DMS 273 treated with DMSO at 0.1 percent for 48 hours (cell line): ENCODE results near the gene ROCK1.
A peak's percentile ranks its signal among the peaks of the same experiment; 100 is the strongest.
"Not testable (repeated sequence)": the region's sequence is repeated elsewhere in the genome, so short reads cannot be mapped to it uniquely, and the experiment has no call there.

Experiments
- DNase-seq: peaks from one replicate; lab custom pipeline; 2025; lab: John Stamatoyannopoulos, UW

Gene ROCK1

DNA sequence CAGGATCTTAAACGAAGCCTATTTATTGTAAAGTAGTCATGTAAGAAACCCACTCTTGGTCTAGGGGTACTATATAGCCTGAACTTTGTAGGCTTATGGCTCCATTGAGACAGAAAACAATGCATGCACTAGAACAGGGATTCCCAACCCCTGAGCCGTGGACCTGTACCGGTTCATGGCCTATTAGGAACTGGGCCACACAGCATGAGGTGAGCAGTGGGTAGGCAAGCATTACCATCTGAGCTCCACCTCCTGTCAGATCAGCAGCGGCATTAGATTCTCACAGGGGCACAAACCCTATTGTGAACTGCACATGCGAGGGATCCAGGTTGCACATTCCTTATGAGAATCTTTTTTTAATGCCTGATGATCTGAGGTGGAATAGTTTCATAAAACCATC is 59.2 kb downstream of the ROCK1 start:
- no peak for DNase-seq

DNA sequence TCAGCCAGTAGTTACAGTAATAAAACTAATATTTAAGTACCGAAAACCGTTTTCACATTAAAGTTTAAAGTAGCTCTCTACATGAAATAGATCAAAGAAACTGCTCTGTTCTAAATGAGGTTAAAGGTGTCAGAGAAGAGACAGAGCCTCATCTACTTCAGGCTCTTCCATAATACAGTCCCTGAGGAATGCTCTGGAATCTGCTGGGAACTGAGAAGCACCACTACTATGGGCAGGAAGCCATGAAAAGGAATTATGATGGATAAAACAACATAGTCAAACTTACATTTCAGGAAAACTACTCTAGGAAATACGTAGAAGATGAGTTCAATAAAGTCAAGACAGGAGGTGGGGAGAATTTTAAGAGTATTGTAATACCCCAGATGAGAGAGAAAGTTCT is 60.0 kb downstream of the ROCK1 start:
- no peak for DNase-seq

DNA sequence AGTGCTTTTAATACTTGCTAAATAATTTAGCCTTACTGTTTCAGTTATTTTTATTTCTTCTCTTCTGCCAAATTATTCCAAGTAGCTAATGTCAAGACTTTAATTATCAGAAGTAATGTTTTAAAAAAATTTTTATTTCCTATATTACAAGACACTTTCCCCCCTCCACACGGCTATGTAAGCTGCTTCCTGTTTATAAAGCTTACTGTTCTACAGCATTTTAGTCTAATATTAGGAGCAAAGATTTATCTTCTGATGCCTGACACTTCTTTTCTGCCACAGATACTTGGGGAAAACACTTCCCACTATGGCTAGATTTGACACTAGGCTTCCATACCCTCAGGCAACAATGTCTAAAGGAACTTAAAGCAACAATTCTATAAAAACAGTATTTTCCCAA is 62.3 kb downstream of the ROCK1 start:
- no peak for DNase-seq

DNA sequence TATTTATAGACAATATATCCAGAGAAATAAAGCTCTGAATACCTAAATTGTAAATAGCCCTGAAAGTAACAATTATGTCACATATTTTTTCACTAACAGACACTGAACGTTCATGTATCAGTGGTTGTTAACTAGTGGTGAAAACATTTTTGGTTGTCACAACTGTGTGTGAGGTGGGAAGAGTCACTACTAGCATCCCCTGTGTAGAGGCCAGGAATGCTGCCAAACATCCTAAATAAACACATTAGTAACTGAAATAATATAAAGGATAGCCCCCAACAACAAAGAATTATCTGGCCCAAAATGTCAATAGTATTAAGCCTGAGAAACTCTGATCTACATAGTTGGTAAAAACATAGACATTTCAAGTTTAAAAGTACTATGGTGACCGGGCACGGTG is 64.5 kb downstream of the ROCK1 start:
- no peak for DNase-seq

DNA sequence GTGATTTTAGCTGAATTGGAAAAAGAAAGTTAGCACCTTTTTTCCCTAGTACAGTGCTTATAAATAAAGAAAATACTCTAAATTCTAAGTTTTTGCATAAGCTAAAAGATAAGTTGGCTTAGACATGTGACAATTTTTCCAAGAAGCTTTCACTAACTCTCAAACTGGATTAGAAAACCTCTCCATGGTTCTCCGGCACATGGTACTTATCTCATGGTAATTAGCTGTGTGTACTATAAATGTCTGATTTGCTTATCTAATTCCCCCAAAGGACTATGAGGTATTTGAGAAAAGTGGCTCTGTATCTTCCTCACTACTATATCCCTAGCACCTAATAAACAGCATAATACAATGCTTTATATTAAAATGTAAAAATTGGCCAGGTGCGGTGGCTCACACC is 71.1 kb downstream of the ROCK1 start:
- DNase-seq = no peak

DNA sequence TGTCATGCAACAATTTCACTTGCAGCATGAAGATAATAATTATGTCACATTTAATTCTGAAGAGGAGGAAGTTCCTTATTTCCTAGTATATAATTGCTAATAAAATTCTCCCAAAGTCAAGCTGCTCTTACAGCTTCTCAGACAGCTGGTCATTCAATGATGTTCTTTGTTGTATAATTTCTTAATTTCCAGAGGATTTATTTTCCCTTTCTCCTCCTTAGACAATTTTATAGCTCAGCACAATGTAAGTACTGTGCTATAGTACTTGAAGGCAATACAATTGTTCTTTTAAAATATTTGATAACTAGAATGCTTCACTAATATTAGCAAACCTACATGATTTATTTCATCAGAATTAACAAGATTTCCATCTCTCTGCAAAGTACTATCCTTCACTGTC is 73.4 kb downstream of the ROCK1 start:
- DNase-seq = no peak

DNA sequence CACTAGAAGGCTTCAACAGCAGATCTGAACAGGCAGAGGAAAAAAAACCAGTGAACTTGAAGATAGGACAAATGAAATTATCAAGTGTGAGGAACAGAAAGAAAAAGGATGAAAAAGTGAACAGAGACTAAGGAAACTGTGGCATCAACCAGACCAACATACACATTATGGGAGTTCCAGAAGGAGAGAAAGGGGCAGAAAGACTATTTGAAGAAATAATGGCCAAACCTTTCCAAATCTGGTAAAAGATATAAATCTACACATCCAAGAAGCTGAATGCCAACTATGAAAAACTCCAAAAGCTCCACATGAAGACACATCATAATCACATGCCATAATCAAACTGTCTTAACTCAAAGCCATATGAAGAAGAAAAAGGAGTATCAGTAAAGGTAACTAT is 79.8 kb downstream of the ROCK1 start:
- no peak for DNase-seq

DNA sequence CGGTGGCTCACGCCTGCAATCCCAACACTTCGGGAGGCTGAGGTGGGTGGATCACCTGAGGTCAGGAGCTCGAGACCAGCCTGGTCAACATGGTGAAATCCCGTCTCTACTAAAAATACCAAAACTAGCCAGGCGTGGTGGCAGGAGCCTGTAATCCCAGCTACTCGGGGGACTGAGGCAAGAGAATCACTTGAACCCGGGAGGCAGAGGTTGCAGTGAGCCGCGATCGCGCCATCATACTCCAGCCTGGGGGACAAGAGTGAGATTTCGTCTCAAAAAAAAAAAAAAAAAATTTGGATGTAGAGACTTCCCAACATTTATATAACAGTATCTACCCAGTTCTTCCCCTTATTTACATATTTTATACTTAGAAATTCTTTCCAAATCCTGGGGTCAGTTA is 93.4 kb downstream of the ROCK1 start:
- DNase-seq = not testable (repeated sequence)

DNA sequence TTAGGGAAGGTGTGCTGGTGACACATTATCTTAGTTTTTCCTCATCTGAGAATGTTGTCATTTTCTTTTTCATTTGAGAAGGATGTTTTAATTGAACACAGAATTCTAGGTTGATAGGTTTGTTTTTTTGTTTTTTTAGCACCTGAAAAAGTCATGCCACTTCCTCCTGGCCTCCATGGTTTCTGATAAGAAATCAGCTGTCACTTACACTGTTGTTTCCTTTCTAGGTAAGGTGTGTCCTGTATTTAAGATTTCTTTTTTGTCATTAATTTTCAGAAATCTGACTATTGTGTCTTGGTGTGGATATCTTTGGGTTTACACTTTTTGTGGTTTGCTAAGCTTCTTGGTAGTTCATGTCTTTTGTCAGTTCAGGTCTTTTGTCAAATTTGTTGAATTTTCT is 99.3 kb downstream of the ROCK1 start:
- DNase-seq = no peak

DNA sequence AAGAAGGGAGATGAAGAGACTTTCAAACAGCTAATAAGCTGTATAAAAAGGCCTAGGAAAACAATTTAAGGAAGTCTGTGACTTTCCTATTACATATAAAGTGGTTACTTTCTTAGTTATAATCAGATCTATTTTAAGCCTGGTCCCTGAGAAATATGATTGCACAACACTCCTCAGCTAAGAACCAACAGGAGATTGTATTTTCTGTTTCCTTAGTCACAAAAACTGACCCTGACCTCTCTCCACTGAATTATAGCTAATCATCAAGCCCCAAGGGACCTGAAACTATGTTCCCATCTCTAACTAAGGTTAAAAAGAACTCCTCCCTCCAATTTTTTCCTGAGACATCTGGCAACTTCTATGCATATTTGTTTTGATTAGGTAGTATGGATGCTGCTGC is 106.9 kb downstream of the ROCK1 start:
- no peak for DNase-seq

DNA sequence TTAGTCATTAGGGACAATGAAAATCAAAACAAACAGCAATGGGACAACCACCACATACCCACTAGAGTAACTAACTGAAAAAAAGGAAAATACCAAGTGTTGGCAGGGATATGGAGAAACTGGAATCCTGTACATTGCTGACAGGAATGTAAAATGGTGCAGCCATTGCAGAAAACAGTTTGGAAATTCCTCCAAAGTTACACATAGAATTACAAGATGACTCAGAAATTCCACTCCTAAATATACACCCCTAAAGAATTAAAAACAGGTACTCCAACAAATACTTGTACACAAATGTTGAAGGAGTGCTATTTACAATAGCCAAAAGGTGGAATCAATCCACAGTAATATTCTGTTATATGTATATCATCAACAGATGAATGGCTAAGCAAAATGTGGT is 110.9 kb downstream of the ROCK1 start:
- no peak for DNase-seq

DNA sequence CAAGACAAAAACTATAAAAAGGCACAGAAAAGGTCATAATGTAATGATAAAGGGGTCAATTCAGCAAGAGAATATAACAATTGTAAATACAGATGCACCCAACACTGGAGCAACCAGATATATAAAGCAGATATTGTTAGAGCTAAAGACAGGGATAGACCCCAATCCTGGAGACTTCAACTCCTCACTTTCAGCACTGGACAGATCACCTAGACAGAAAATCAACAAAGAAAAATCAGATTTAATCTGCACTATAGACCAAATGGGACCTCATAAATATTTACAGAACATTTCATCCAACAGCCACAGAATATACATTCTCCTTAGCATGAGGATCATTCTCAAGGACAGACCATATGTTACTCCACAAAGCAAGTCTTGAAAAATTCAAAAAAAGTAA is 114.2 kb downstream of the ROCK1 start:
- DNase-seq = no peak

DNA sequence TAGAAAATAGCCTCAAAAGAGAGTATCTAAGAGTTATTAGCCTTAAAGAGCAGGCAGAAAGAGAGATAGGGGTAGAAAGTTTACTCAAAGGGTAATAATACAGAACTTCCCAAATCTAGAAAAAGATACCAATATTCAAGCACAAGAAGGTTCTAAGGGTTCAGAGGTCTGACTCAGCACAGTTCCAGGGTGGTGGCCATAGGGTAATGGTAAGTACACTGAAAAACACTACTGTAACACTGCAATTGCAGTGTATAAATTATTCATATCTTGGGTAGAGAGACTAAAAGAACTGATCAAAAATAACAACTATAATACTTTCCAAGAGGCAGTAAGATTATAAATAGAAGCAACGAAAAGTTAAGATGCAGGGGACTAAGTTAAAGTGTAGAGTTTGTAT is 115.2 kb downstream of the ROCK1 start:
- no peak for DNase-seq

DNA sequence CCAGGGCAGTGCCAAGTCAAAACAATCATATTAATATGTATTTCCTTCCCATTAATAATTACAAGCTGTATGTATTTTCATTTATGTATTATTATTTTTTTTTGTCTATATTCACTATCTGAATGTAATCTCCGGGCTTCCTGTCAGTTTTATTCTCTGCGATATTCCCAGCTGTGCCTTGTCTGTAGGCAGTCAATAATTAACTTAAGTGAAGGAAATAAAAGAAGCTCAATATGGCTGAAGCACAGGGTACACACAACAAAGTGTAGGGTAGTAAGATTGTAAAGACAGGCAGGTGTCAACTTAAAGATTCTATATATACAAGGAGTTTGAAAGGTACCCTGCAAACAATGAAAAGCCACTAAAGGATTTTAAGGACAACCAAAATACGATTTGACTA is 122.9 kb downstream of the ROCK1 start:
- no peak for DNase-seq

DNA sequence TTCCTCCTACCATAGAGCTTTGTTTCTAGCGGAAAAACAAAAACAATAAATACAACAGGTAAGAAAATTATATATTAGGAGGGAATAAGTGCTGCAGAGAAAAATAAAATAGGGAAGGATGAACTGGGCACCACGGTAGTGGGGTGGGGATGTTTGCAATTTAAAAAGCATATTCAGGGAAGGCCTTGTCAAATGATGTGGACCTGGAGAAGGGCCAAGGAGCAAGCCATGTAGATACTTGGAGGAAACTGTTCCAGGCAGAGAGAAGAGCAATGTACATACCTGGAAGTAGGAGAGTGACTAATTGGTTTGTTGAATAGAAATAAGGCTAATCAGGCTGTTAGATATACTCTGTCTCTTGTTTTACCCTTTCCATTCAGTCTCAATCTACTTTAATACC is 136.5 kb downstream of the ROCK1 start:
- DNase-seq = no peak

DNA sequence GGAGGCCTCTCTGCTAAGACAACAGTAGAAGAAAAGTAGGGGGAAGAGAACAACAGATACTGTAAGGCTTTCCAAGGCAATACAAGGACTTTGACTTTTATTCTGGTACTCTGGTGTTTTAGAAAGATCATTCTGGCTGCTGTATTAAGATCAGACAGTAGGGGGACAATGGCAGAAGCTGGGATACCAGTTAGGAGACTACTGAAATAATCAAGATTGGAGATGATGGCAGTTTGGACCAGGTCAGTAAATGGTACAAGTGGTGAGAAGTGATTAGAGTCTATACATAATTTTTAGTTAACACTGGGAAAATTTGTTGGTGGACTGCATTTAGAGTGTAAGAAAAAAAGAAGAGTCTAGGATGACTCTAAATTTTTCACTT is 139.7 kb downstream of the ROCK1 start:
- peak; percentile 1 for DNase-seq

DNA sequence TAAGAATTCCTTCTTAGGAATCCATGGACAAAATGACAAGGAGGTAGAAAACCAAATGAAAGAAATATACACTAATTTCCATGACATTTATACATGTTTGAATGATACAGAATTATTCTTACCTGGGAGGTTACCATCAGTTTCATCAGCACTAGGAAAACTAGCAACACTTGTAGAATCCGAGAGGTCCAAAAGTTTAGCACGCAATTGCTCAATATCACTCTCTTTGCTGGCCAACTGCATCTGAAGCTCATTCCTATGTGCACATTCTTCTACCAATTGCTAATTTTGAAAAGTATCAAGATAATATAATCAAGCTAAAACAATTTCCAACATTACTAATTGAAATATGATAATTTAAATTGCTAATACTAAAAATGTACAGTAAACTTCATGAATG is 144.8 kb downstream of the ROCK1 start:
- no peak for DNase-seq

DNA sequence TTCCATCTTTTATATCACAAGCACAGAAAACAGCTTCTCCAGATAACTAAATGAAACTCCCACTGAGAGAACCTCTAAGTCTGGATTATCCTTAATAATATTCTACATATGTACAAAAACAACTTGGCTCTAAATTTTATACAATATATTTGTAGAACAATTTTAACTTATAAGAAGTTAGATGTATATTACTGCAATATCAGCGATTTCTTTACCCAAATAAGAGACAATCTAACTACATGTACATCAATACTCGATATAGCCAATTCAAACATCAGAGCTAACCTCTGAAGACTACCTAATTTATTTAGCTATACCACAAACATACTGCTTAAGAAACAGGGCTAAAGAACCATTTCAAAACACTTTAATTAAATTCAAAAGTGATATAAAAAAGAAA is 148.6 kb downstream of the ROCK1 start:
- no peak for DNase-seq

DNA sequence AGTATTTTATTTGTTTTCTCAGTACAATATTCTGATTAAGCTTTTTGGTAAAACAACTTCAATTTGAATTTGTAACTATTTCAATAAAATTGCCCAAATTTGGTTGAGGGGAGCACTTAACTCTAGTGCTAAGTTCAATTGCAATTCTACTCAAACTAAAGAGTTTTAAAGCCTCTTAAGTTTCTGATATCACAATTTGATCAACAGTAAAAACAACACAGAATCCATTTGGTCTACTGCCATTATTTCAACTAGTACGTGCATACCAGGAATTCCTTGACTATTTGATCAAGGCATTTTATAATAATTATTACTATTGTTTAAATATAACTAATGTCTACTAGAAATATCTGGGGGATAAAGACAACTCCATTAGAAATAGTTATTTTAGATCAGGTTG is 150.9 kb downstream of the ROCK1 start:
- DNase-seq = no peak

DNA sequence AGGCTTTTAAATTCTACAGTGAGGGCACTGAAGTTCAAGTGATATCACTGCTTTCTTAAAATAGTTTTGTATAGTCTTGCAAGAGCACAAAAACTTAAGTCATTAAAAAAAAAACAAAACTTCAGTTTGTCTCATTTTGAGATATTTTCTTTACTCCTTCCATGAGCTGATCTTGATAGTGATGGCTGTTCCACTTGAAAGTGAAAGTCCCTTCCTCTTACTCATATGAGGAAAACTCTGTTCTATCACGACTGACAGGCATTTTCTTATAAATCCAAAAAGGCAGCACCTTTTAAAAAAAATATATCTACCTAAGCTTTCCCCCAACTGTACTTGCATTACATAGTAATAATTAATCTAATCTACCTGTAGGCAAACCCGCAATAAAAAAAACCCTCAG is 160.8 kb downstream of the ROCK1 start:
- not testable (repeated sequence) for DNase-seq
